ENCODE measurements around the gene COL6A5. TPM values are rescaled to one million over a fixed set of nuclear protein-coding genes. Genes with fewer than 3 reads are reported as not detected.

The COL6A5 gene
- total RNA-seq, 1 donor from 2014 or later: not detected

DNA sequence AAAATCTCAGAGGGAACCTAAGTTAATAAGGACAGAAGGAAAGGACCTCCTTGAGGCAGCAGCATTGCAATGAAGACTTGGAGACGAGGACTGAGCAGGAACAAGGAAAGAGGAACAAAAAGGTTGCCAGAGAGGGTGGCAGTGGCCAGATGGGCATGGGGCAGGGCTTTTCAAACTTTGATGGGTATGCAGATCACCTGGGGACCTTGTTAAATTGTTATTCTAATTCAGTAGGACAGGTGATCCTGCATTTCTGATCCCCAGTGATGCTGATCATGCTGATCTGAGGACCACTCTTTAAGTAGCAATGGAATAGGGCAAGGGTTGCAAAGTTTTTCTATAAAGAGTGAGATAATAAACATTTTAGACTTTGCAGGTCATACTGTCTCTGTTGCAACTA, 182.6 kb downstream of the COL6A5 start:
- TF ChIP-seq, protein P1, sequence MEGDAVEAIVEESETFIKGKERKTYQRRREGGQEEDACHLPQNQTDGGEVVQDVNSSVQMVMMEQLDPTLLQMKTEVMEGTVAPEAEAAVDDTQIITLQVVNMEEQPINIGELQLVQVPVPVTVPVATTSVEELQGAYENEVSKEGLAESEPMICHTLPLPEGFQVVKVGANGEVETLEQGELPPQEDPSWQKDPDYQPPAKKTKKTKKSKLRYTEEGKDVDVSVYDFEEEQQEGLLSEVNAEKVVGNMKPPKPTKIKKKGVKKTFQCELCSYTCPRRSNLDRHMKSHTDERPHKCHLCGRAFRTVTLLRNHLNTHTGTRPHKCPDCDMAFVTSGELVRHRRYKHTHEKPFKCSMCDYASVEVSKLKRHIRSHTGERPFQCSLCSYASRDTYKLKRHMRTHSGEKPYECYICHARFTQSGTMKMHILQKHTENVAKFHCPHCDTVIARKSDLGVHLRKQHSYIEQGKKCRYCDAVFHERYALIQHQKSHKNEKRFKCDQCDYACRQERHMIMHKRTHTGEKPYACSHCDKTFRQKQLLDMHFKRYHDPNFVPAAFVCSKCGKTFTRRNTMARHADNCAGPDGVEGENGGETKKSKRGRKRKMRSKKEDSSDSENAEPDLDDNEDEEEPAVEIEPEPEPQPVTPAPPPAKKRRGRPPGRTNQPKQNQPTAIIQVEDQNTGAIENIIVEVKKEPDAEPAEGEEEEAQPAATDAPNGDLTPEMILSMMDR (IDR thresholded peaks at IDR 0.05; ENCODE audit: insufficient read depth, low read length, poor library complexity, severe bottlenecking): no peak
- no peak for DNase-seq (ENCODE audit: low read depth)
- no peak overlapping the region for H3K4me3 ChIP-seq (ENCODE audit: low read depth, low read length)
- H3K27me3 ChIP-seq (ENCODE audit: control insufficient read depth, insufficient read depth, low read length): no peaks in the 10 kb centered on the region
- H3K36me3 ChIP-seq (ENCODE audit: control insufficient read depth, insufficient read depth, low read length): no peaks in the 10 kb centered on the region

DNA sequence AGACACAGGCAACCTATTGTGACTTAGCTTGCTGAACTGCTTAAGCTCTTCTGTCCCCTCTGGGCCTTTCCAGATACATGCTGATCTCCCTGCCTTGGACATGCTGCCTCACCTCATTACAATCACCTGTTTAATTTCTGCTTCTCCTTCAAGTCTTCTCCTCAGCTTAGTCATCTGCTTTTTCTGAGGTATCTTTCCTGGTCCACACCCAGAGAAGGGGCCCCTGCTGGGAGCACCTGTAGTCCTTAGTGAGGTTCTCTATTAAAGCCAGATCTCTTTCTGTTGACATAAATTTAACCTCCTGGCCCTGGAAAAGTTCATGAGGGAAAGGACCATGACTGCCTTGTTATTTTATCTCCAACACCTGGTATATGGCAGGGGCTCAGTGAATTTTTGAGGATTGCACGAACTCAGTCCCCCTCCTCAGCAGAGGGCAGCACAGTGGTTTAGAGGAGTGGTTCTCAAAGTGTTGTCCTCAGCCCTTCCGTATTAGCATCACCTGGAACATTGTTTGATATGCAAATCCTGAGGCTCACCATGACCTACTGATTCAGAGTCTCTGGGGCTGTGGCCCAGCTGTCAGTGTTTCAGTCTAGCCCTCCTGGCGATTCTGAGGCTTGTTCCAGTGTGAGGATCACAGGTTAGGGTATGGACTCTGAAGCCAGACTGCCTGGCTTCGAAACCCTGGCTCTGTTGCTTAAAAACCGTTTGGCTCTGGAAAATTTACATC, 184.2 kb downstream of the COL6A5 start:
- Histone ChIP-seq H3K36me3 (ENCODE audit: control insufficient read depth, insufficient read depth, low read length) (no peaks in the 10 kb centered on the region), H3K27me3 (ENCODE audit: control insufficient read depth, insufficient read depth, low read length) (no peaks in the 10 kb centered on the region), H3K4me3 (ENCODE audit: low read depth, low read length) (no peak overlapping the region)
- TF ChIP-seq, protein P1 (IDR thresholded peaks at IDR 0.05; ENCODE audit: insufficient read depth, low read length, poor library complexity, severe bottlenecking): no peak
- no peak for DNase-seq (ENCODE audit: low read depth)

DNA sequence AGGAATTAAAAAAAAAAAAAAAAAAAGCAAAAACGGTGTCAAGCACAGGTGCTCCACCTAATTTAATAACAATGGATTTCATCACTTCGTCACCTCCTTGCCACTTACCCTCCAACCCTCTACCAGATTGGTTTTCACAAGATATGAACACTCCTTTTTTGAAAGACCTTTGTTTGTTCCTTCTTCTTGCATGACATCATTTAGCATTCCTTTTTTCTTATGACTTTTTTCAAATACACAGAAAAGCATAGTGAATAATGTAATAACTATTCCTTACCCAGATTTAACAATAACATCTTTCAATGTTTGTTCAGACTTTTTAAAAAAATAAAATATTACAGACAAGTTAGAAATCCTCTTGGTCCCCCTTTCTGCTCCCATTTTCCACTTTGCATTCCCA, 187.8 kb downstream of the COL6A5 start:
- DNase-seq (ENCODE audit: low read depth): no peak
- H3K27me3 ChIP-seq (ENCODE audit: control insufficient read depth, insufficient read depth, low read length): no peaks in the 10 kb centered on the region
- TF ChIP-seq, protein P1 (IDR thresholded peaks at IDR 0.05; ENCODE audit: insufficient read depth, low read length, poor library complexity, severe bottlenecking): no peak
- no peaks in the 10 kb centered on the region for H3K36me3 ChIP-seq (ENCODE audit: control insufficient read depth, insufficient read depth, low read length)
- no peak overlapping the region for H3K4me3 ChIP-seq (ENCODE audit: low read depth, low read length)

Other genes starting within 250 kb of the COL6A5 start
- gene COL6A6, start 171.5 kb downstream of the COL6A5 start, total RNA-seq: not detected in 2 replicates

Data from kidney epithelial cell (primary cell).